ENCODE data around the gene ZNF532. TPM values are rescaled to one million over a fixed set of nuclear protein-coding genes. Genes with fewer than 3 reads are reported as not detected.

ZNF532 gene
- total and polyA plus RNA-seq, 2 experiments from 2014 or later, result 28.2 to 108 TPM

DNA sequence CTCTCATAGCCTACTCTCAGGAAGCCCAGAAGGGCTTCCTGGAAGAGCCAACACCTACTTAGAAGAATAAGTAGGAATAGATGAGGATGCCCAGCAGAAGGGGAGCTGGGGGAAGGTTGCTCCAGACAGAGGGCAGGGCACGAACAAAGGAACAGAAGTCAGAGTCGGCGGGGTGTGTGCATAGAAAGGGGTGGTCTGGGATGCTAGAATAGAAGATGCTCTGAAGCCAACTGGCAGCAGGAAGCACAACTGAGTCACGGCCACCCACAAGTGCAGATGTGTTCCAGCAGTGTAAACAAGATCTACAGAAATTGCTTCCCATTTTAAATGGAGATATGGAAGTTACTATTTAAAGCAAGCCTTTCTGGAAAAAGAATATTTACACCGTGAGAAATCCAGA is 131.0 kb downstream of the ZNF532 start:
- no peaks in the 10 kb centered on the region for H3K36me3 ChIP-seq
- no peaks in the 10 kb centered on the region for H3K4me1 ChIP-seq (ENCODE audit: low read depth)
- DNase-seq (ENCODE audit: low read depth in 1 of 2, low spot score in 1 of 2), result no peak
- no peaks in the 10 kb centered on the region for H3K9me3 ChIP-seq (ENCODE audit: low read depth)
- H3K4me3 ChIP-seq, result no peak overlapping the region
- TF ChIP-seq, protein P1, sequence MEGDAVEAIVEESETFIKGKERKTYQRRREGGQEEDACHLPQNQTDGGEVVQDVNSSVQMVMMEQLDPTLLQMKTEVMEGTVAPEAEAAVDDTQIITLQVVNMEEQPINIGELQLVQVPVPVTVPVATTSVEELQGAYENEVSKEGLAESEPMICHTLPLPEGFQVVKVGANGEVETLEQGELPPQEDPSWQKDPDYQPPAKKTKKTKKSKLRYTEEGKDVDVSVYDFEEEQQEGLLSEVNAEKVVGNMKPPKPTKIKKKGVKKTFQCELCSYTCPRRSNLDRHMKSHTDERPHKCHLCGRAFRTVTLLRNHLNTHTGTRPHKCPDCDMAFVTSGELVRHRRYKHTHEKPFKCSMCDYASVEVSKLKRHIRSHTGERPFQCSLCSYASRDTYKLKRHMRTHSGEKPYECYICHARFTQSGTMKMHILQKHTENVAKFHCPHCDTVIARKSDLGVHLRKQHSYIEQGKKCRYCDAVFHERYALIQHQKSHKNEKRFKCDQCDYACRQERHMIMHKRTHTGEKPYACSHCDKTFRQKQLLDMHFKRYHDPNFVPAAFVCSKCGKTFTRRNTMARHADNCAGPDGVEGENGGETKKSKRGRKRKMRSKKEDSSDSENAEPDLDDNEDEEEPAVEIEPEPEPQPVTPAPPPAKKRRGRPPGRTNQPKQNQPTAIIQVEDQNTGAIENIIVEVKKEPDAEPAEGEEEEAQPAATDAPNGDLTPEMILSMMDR (IDR thresholded peaks at IDR 0.05; ENCODE audit: low read depth, low read length), result no peak
- H3K27me3 ChIP-seq, result no peaks in the 10 kb centered on the region
- no peak overlapping the region for H3K27ac ChIP-seq

DNA sequence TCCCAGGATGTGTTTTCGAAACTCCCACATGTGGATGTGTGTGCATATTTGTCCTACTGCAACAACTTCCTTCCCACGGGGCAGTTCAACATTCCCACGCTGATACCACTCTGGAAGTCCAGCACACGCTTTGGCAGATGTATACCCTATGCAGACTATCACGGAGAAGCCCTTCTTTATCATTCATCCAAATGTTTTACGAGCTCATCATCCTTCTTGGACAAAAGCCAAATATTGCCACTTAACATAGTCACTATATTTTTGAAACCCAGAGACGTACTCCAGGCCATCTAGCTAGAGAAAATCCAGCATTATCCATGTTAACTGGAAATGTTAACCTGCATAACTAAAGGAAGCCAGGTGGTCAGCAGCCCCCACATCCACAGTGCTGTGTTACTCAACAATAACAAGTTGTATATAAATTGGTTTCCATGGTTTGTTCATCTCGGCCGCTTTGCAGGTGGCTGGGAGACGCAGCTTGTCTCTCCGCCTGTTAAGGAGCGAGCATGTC is 131.5 kb downstream of the ZNF532 start:
- H3K9me3 ChIP-seq (ENCODE audit: low read depth), result no peaks in the 10 kb centered on the region
- H3K27ac ChIP-seq, result no peak overlapping the region
- DNase-seq (ENCODE audit: low read depth in 1 of 2, low spot score in 1 of 2), result peak in 1 of 2 donors; percentile 96
- no peaks in the 10 kb centered on the region for H3K4me1 ChIP-seq (ENCODE audit: low read depth)
- H3K27me3 ChIP-seq, result no peaks in the 10 kb centered on the region
- no peaks in the 10 kb centered on the region for H3K36me3 ChIP-seq
- TF ChIP-seq, protein P1 (IDR thresholded peaks at IDR 0.05; ENCODE audit: low read depth, low read length), result no peak
- H3K4me3 ChIP-seq, result no peak overlapping the region

- no peak overlapping the region for H3K27ac ChIP-seq
- TF ChIP-seq, protein P1 (IDR thresholded peaks at IDR 0.05; ENCODE audit: low read depth, low read length), result no peak
- no peaks in the 10 kb centered on the region for H3K9me3 ChIP-seq (ENCODE audit: low read depth)
- H3K4me1 ChIP-seq (ENCODE audit: low read depth), result no peaks in the 10 kb centered on the region
- H3K27me3 ChIP-seq, result no peaks in the 10 kb centered on the region
- no peak overlapping the region for H3K4me3 ChIP-seq
- no peak for DNase-seq (ENCODE audit: low read depth in 1 of 2, low spot score in 1 of 2)
- no peaks in the 10 kb centered on the region for H3K36me3 ChIP-seq
Observed at GRCh38 chr18:58996696-58997095, 132.0 kb downstream of the ZNF532 start.

DNA sequence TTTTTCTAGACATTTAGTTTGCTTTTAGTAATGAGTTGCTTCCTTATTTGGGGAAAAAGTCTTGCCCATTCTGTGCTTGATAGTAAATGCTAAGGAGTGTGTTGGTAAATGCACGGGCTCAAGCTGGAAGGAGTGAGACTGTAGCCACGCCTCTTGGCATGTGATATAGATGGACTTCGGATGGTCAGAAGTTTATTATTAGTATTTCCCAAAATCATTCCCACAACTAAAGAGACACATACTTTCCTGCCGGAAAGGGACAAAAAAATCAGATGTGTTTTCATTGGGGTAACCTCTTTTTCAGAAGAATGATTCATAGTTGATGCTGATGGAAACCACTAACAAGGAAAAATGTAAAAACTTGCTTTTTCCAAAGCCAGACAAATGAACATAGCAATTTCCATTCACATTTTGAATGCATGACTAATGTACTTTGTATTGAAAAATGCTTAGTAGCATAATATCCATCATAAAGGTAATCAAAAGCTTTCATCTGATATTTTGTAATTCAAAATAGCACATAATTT is 133.2 kb downstream of the ZNF532 start:
- no peaks in the 10 kb centered on the region for H3K36me3 ChIP-seq
- H3K4me3 ChIP-seq, result no peak overlapping the region
- H3K27ac ChIP-seq, result no peak overlapping the region
- H3K4me1 ChIP-seq (ENCODE audit: low read depth), result no peaks in the 10 kb centered on the region
- no peaks in the 10 kb centered on the region for H3K9me3 ChIP-seq (ENCODE audit: low read depth)
- DNase-seq (ENCODE audit: low read depth in 1 of 2, low spot score in 1 of 2), result peak in 1 of 2 donors; percentile 93
- TF ChIP-seq, protein P1 (IDR thresholded peaks at IDR 0.05; ENCODE audit: low read depth, low read length), result no peak
- no peaks in the 10 kb centered on the region for H3K27me3 ChIP-seq

- H3K4me1 ChIP-seq (ENCODE audit: low read depth), result no peaks in the 10 kb centered on the region
- H3K9me3 ChIP-seq (ENCODE audit: low read depth), result no peaks in the 10 kb centered on the region
- TF ChIP-seq, protein P1 (IDR thresholded peaks at IDR 0.05; ENCODE audit: low read depth, low read length), result no peak
- no peaks in the 10 kb centered on the region for H3K27me3 ChIP-seq
- no peaks in the 10 kb centered on the region for H3K36me3 ChIP-seq
- DNase-seq (ENCODE audit: low read depth in 1 of 2, low spot score in 1 of 2), result peak in 1 of 2 donors; percentile 88
- H3K27ac ChIP-seq, result no peak overlapping the region
- H3K4me3 ChIP-seq, result no peak overlapping the region
Observed at GRCh38 chr18:58998401-58999203, 133.9 kb downstream of the ZNF532 start.

All from cardiac muscle cell (in vitro differentiated cells and primary cell).